ENCODE data around the gene EMX1. TPM values are rescaled to one million over a fixed set of nuclear protein-coding genes. Genes with fewer than 3 reads are reported as not detected.

The EMX1 gene
- total RNA-seq, 1 donor from 2014 or later, result 3.6 TPM

GRCh38 chr2:72942881-72943418, 25.6 kb downstream of the EMX1 start:
- DNase-seq (ENCODE audit: low spot score), result no peak

- DNase-seq (ENCODE audit: low spot score), result no peak
These were observed 26.4 kb downstream of the EMX1 start for GRCh38 chr2:72943540-72944395.

- DNase-seq (ENCODE audit: low spot score), result no peak
These were observed 27.6 kb downstream of the EMX1 start for GRCh38 chr2:72944804-72945449.

GRCh38 chr2:72945450-72946019, 28.2 kb downstream of the EMX1 start:
- DNase-seq (ENCODE audit: low spot score), result no peak

- no peak for DNase-seq (ENCODE audit: low spot score)
These were observed 29.1 kb downstream of the EMX1 start for GRCh38 chr2:72946466-72946865.

DNA sequence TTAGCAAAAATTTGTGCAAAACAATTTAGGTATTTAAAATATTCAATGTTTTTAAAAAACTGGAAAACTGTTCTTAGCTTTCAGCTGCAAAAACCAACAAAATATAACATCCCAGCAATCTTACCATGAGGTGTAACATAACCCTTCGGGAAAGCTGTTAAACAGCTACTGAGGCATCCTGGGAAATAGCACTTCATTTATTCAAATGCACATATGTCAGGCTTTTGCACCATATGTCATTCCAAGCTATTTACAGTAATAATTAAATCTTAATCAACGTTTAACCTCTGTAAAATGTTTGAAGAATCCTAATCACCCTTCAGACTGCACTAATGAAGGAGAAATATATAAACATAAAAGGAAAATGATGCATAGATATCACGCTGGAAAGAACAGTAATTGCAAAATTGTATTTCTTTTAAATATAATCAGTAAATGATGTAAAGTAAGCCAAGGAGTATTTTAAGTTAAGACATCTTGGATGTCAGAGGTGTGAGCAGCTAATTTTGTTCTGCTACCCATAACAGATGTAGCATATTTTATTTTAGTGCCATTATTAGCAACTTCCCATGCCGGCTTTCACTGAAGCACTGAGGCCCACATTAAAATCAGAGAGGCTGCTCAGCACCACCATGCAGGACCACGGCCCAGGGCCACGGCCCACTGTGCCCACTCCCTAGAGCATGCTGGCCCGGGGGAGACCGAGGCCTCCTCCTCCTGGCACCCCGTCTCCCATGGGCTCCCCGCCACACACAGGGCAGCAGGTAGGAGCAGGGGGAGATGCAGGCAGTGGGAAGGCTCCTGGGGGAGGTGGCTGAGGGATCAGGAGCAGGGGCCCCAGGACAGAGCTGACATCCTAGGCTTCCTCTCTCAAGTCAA, 30.9 kb downstream of the EMX1 start:
- no peak for DNase-seq (ENCODE audit: low spot score)

DNA sequence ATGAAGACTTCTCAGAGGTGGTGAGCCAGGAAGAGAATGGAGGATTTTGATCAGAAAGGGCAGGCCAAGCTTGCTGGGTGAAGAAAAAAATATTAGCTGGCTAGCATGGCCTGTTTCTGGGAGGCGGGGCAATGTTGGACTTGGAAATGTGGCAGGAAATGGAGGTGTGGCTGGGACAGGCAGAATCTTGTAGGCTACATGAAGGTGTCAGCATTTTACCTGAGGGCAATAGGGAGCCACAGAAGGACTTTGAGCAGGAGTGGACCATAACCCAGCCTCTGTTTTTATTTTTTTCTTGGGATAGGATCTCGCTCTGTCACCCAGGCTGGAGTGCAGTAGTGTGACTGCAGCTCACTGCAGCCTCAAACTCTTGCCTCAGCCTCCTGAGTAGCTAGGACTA, 31.7 kb downstream of the EMX1 start:
- DNase-seq (ENCODE audit: low spot score), result no peak

DNA sequence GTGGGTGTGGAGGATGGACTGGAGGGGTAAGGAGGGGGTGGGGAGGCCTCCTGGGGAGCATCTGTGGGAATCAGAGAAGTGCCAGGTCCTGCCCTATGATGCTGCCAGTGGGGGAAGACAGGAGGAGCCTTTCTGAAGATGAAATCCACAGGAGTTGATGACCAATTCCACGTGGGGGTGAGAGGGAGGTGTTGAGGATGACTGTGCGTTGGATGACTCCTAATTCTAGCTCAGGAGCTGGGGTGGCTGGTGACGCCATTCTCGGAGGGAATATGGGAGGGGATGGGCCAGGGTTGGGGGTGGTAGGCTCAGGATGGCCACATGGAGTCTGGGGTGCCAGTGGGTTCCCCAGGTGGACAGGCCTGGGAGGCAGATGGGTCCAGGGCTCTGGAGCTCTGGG, 32.3 kb downstream of the EMX1 start:
- no peak for DNase-seq (ENCODE audit: low spot score)

- no peak for DNase-seq (ENCODE audit: low spot score)
These were observed 33.4 kb downstream of the EMX1 start for GRCh38 chr2:72950558-72951255.

DNA sequence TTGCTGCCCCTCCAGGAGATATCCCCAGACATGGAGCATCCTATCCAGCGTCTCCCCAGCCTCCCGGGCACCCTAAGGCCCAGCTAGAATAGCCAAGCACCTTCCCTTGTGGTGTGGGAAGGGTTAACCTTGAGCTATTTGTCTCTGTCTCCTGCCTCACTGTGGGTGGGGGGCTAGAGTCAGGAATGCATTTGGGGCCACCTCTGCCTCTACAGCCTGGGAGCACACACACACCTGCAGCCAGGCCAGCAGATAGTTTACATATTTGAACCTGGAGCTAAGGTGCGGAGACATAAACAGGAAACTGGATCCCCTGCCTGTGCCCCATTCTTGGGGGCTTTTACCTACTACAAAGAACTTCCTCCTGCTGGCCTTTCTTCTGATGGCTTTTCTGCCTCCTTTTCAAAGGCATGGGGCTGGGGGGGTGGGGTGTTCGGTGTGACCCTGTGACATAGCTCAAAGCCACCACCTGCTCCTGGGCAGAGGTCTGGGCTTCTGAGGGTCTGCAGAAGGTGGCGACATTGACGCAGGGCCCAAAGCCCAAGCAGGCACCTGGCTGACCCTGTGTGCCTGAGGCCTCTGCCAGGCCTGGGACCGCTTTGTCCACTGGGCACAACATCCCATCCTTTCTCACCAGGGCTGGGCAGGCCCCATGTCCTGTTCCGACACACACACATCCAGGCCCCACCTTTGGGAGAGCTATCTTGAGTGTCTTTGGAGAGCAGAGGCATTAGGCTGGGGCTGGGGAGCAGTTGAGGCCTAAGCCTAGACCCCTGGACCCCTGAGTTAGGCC, 34.2 kb downstream of the EMX1 start:
- no peak for DNase-seq (ENCODE audit: low spot score)

DNA sequence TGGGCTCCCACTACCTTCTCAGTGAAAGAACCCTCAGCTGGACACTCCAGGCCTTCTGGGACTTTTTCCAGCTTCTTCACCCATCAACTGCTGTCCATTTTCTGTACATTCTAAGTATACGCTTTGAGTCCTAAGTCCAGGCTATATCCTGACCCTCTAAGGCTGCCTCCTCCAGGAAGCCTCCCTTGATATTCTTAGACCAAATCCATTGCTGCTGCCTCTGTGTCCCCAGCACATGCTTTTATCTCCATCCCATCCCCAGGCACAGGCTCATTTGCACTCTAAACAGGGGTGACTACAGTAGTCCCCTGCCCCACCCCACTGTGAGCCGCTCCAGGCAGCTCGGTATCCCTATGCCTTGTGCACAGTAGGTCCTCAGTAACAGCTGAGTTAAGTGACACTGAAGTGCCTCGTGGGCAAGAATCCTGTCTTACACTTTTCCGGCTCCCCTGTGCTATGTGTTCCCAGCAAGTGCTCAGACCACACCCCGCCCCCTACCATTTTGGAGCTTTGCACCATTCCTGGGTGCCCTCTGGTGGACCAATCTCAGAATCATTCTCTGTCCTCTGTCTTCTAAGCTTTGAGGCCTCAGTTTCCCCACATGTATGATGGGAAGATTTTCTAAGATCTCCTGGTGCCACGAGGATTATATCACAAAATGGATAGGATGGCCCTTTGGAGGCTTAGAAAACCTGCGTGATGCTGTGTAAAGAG, 34.9 kb downstream of the EMX1 start:
- no peak for DNase-seq (ENCODE audit: low spot score)

DNA sequence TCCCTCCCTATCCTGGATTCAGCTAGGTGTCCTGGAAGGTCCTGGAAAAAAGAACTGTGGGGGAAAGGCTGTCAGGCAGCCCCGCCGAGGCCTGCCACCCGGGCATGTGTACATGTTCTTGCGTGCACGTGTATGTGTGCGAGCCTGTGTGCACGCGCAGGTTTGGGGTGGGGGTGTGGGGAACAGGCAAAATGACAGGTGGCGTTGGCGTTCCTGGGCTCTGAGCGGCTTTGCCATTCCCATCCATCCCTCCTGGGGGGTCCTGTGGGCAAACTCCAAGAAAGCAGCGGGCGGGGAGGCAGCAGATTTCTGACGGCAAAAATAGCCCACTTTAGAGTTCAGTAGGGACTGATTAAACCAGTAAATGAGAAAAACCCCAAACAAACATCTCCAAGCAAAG, 35.6 kb downstream of the EMX1 start:
- no peak for DNase-seq (ENCODE audit: low spot score)

- no peak for DNase-seq (ENCODE audit: low spot score)
These were observed 36.2 kb downstream of the EMX1 start for GRCh38 chr2:72953528-72953927.

- DNase-seq (ENCODE audit: low spot score), result no peak
These were observed 36.7 kb downstream of the EMX1 start for GRCh38 chr2:72953976-72954375.

GRCh38 chr2:72954376-72955227, 37.3 kb downstream of the EMX1 start:
- DNase-seq (ENCODE audit: low spot score), result no peak

DNA sequence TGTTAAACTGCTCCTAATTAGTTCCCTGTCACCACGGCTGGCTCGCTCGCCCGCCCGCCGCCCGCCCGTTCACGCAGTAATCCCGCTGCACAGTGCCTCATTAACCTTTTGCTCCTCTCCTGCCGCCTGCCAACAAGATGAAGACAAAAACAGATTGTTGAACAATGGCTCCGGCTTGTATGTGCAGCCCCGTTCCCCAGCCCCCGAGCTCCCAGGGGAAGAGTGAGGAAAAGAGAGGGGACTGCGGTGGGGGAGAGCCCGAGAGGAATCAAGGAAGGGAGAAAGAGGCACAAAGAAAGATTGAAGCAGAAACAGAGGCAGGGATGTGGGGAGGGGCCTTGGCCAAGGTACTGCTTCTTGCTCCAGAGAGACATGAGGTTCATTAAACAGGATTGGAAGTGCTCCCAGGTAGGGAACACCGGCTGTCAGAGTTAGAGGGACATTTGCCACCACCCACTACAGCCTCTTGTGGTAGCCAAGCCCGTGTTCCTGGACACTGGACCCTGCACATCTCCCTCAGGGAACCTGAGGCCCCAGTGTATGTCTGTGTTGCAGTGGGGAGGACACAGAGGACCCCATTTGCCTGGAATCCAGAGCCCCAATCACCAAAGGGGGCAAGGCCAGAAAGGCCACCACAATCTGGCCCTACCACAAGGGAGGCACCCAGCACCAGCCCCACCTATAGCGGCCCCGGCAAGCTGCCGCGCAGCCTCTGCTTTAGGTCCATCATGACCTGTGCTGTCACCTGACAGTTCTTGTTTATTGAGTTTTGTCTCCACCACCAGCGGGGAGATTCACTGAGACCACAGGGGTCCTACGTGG, 38.1 kb downstream of the EMX1 start:
- no peak for DNase-seq (ENCODE audit: low spot score)

- DNase-seq (ENCODE audit: low spot score), result no peak
These were observed 38.7 kb downstream of the EMX1 start for GRCh38 chr2:72956050-72956395.

DNA sequence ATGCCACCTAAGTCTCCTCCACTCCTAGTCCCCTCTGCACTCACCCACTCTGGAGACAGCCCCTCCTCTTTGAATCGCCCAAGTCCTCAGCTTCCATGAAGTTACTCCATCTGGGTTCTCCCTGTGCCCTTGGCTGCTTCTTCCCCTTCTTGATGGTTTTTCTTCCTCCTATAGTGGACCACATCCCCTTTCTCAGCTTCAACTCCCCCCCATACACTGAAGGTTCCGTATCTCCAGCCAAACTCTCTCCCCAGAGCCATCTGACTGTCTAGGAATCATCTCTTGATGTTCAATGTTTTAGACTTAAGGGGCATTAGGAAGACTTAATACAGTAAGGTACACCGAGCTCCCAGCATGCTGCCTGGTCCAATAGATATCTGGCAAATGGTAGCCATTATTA, 39.6 kb downstream of the EMX1 start:
- DNase-seq (ENCODE audit: low spot score), result peak; percentile 5

Data from umbilical cord (tissue), 2 donors.